Measurements from ENCODE around the gene SCD5. TPM values are rescaled to one million over a fixed set of nuclear protein-coding genes. Genes with fewer than 3 reads are reported as not detected.

Gene SCD5
- total and polyA plus RNA-seq, 2 experiments from 2014 or later: 0.79 to 1.6 TPM

GRCh38 chr4:82744284-82744968 is 54.2 kb downstream of the SCD5 start:
- H3K4me1 Mint-ChIP-seq: peaks cover 24% of the 10 kb centered on the region
- no peak overlapping the region for H3K4me3 ChIP-seq
- H3K9me3 Mint-ChIP-seq: no peaks in the 10 kb centered on the region; the same call in 2 of the 3 replicates
- H3K27ac ChIP-seq (ENCODE audit: low read depth): no peak overlapping the region
- H3F3A ChIP-seq (replicated peaks; ENCODE audit: low read depth): no peaks in the 10 kb centered on the region
- H3K27ac Mint-ChIP-seq: no peak overlapping the region
- no peaks in the 10 kb centered on the region for H3K36me3 ChIP-seq (ENCODE audit: insufficient read depth)
- no peak overlapping the region for H3K4me3 Mint-ChIP-seq
- TF ChIP-seq STAT1 (IDR thresholded peaks at IDR 0.05; ENCODE audit: unreplicated experiment) (no peak), POLR2AphosphoS5 (IDR thresholded peaks at IDR 0.05; ENCODE audit: low read depth) (no peak), ETS1 (IDR thresholded peaks at IDR 0.05) (no peak), ZNF114 (CRISPR knock-in tag; IDR thresholded peaks at IDR 0.05) (no peak), ZNF331 (CRISPR knock-in tag; IDR thresholded peaks at IDR 0.05; ENCODE audit: low read depth) (no peak), EZH2phosphoT487 (IDR thresholded peaks at IDR 0.05; ENCODE audit: unreplicated experiment) (no peak), CREB1 (CRISPR knock-in tag; IDR thresholded peaks at IDR 0.05; ENCODE audit: low read depth) (no peak), REST (IDR thresholded peaks at IDR 0.05; ENCODE audit: unreplicated experiment) (no peak)
- TF ChIP-seq, protein P1, sequence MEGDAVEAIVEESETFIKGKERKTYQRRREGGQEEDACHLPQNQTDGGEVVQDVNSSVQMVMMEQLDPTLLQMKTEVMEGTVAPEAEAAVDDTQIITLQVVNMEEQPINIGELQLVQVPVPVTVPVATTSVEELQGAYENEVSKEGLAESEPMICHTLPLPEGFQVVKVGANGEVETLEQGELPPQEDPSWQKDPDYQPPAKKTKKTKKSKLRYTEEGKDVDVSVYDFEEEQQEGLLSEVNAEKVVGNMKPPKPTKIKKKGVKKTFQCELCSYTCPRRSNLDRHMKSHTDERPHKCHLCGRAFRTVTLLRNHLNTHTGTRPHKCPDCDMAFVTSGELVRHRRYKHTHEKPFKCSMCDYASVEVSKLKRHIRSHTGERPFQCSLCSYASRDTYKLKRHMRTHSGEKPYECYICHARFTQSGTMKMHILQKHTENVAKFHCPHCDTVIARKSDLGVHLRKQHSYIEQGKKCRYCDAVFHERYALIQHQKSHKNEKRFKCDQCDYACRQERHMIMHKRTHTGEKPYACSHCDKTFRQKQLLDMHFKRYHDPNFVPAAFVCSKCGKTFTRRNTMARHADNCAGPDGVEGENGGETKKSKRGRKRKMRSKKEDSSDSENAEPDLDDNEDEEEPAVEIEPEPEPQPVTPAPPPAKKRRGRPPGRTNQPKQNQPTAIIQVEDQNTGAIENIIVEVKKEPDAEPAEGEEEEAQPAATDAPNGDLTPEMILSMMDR (conservative IDR thresholded peaks at IDR 0.05; ENCODE audit: low read depth in 2 of 2): no peak
- TF ChIP-seq, protein P2, sequence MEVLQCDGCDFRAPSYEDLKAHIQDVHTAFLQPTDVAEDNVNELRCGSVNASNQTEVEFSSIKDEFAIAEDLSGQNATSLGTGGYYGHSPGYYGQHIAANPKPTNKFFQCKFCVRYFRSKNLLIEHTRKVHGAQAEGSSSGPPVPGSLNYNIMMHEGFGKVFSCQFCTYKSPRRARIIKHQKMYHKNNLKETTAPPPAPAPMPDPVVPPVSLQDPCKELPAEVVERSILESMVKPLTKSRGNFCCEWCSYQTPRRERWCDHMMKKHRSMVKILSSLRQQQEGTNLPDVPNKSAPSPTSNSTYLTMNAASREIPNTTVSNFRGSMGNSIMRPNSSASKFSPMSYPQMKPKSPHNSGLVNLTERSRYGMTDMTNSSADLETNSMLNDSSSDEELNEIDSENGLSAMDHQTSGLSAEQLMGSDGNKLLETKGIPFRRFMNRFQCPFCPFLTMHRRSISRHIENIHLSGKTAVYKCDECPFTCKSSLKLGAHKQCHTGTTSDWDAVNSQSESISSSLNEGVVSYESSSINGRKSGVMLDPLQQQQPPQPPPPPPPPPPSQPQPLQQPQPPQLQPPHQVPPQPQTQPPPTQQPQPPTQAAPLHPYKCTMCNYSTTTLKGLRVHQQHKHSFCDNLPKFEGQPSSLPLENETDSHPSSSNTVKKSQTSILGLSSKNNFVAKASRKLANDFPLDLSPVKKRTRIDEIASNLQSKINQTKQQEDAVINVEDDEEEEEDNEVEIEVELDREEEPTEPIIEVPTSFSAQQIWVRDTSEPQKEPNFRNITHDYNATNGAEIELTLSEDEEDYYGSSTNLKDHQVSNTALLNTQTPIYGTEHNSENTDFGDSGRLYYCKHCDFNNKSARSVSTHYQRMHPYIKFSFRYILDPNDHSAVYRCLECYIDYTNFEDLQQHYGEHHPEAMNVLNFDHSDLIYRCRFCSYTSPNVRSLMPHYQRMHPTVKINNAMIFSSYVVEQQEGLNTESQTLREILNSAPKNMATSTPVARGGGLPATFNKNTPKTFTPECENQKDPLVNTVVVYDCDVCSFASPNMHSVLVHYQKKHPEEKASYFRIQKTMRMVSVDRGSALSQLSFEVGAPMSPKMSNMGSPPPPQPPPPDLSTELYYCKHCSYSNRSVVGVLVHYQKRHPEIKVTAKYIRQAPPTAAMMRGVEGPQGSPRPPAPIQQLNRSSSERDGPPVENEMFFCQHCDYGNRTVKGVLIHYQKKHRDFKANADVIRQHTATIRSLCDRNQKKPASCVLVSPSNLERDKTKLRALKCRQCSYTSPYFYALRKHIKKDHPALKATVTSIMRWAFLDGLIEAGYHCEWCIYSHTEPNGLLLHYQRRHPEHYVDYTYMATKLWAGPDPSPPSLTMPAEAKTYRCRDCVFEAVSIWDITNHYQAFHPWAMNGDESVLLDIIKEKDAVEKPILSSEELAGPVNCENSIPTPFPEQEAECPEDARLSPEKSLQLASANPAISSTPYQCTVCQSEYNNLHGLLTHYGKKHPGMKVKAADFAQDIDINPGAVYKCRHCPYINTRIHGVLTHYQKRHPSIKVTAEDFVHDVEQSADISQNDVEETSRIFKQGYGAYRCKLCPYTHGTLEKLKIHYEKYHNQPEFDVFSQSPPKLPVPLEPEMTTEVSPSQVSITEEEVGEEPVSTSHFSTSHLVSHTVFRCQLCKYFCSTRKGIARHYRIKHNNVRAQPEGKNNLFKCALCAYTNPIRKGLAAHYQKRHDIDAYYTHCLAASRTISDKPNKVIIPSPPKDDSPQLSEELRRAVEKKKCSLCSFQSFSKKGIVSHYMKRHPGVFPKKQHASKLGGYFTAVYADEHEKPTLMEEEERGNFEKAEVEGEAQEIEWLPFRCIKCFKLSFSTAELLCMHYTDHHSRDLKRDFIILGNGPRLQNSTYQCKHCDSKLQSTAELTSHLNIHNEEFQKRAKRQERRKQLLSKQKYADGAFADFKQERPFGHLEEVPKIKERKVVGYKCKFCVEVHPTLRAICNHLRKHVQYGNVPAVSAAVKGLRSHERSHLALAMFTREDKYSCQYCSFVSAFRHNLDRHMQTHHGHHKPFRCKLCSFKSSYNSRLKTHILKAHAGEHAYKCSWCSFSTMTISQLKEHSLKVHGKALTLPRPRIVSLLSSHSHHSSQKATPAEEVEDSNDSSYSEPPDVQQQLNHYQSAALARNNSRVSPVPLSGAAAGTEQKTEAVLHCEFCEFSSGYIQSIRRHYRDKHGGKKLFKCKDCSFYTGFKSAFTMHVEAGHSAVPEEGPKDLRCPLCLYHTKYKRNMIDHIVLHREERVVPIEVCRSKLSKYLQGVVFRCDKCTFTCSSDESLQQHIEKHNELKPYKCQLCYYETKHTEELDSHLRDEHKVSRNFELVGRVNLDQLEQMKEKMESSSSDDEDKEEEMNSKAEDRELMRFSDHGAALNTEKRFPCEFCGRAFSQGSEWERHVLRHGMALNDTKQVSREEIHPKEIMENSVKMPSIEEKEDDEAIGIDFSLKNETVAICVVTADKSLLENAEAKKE (CRISPR knock-in tag; IDR thresholded peaks at IDR 0.05): no peak
- no peaks in the 10 kb centered on the region for H3K79me2 ChIP-seq (replicated peaks; ENCODE audit: insufficient read depth)
- H4K20me1 ChIP-seq (replicated peaks; ENCODE audit: insufficient read depth): no peaks in the 10 kb centered on the region
- no peaks in the 10 kb centered on the region for H3K27me3 ChIP-seq (ENCODE audit: insufficient read depth)
- peaks cover 2% of the 10 kb centered on the region for H3K27me3 Mint-ChIP-seq (ENCODE audit: insufficient read depth, low read depth, poor library complexity)
- DNase-seq (ENCODE audit: low spot score) (no peak), ATAC-seq (no peak)
- no peaks in the 10 kb centered on the region for H3K9me2 ChIP-seq (ENCODE audit: insufficient read depth)
- no peak overlapping the region for H2AFZ ChIP-seq
- H3K36me3 Mint-ChIP-seq (ENCODE audit: low read depth): no peaks in the 10 kb centered on the region
- H3K4me1 ChIP-seq (ENCODE audit: insufficient read depth): peaks cover 23% of the 10 kb centered on the region
- 0 out of 2 replicates have a peak overlapping the region, but pooled peaks have one; percentile 66 for H3K4me2 ChIP-seq

All from GM23338 (cell line).